ENCODE results near the gene DCTN4. TPM values are rescaled to one million over a fixed set of nuclear protein-coding genes. Genes with fewer than 3 reads are reported as not detected.
A peak's percentile ranks its signal among the peaks of the same experiment; 100 is the strongest.

The DCTN4 gene
- total RNA-seq, 1 donor from 2014 or later = 82.4 TPM

GRCh38 chr5:150659360-150660107 is 99.3 kb downstream of the DCTN4 start:
- peaks cover 2% of the 10 kb centered on the region for H3K27me3 Mint-ChIP-seq (ENCODE audit: low read depth)
- H3K36me3 Mint-ChIP-seq = no peaks in the 10 kb centered on the region
- H3K27ac Mint-ChIP-seq = peak overlapping the region; percentile 88
- TF ChIP-seq, protein P1, sequence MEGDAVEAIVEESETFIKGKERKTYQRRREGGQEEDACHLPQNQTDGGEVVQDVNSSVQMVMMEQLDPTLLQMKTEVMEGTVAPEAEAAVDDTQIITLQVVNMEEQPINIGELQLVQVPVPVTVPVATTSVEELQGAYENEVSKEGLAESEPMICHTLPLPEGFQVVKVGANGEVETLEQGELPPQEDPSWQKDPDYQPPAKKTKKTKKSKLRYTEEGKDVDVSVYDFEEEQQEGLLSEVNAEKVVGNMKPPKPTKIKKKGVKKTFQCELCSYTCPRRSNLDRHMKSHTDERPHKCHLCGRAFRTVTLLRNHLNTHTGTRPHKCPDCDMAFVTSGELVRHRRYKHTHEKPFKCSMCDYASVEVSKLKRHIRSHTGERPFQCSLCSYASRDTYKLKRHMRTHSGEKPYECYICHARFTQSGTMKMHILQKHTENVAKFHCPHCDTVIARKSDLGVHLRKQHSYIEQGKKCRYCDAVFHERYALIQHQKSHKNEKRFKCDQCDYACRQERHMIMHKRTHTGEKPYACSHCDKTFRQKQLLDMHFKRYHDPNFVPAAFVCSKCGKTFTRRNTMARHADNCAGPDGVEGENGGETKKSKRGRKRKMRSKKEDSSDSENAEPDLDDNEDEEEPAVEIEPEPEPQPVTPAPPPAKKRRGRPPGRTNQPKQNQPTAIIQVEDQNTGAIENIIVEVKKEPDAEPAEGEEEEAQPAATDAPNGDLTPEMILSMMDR (IDR thresholded peaks at IDR 0.05; ENCODE audit: unreplicated experiment) = no peak
- peak in 1 of 2 experiments; percentile 7 for DNase-seq (ENCODE audit: low spot score in 2 of 2, unreplicated experiment in 2 of 2)
- no peaks in the 10 kb centered on the region for H3K9me3 Mint-ChIP-seq
- peaks cover 30% of the 10 kb centered on the region for H3K4me1 Mint-ChIP-seq
- H3K4me3 Mint-ChIP-seq = no peak overlapping the region

DNA sequence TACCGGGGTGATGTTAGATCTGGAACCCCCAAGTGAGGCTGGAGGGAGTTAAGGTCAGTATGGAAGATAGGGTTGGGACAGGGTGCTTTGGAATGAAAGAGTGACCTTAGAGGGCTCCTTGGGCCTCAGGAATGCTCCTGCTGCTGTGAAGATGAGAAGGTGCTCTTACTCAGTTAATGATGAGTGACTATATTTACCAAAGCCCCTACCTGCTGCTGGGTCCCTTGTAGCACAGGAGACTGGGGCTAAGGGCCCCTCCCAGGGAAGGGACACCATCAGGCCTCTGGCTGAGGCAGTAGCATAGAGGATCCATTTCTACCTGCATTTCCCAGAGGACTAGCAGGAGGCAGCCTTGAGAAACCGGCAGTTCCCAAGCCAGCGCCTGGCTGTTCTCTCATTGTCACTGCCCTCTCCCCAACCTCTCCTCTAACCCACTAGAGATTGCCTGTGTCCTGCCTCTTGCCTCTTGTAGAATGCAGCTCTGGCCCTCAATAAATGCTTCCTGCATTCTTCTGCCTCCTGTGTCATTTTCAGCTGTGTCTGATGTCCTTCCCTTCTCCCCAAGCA is 100.0 kb downstream of the DCTN4 start:
- no peak for DNase-seq (ENCODE audit: low spot score in 2 of 2, unreplicated experiment in 2 of 2)
- TF ChIP-seq, protein P1 (IDR thresholded peaks at IDR 0.05; ENCODE audit: unreplicated experiment) = no peak
- peaks cover 30% of the 10 kb centered on the region for H3K4me1 Mint-ChIP-seq
- no peak overlapping the region for H3K4me3 Mint-ChIP-seq
- H3K9me3 Mint-ChIP-seq = no peaks in the 10 kb centered on the region
- no peaks in the 10 kb centered on the region for H3K36me3 Mint-ChIP-seq
- peak overlapping the region; percentile 14 for H3K27ac Mint-ChIP-seq
- H3K27me3 Mint-ChIP-seq (ENCODE audit: low read depth) = peaks cover 2% of the 10 kb centered on the region

Other genes with a start within 250 kb of the DCTN4 start
- gene SYNPO, start 118.4 kb downstream of the DCTN4 start, total RNA-seq = 84.4 to 86.6 TPM (median 85.3 TPM) in 3 replicates
- 8.5 to 9.4 TPM (median 8.5 TPM) in 3 replicates for gene MYOZ3, start 97.8 kb downstream of the DCTN4 start, total RNA-seq
- gene RBM22, start 58.0 kb downstream of the DCTN4 start, total RNA-seq = 64.3 to 66.8 TPM (median 66.7 TPM) in 3 replicates
- 42.7 to 46.3 TPM (median 45.4 TPM) in 3 replicates for gene SMIM3, start 19.7 kb upstream of the DCTN4 start, total RNA-seq
- gene IRGM, start 87.5 kb upstream of the DCTN4 start, total RNA-seq = 0.24 to 0.79 TPM (median 0.45 TPM) in 3 replicates
- gene ZNF300, start 146.0 kb upstream of the DCTN4 start, total RNA-seq = 14.0 to 15.6 TPM (median 14.6 TPM) in 3 replicates